Keratinocyte (primary cell): Measurements from ENCODE around the gene SDK1. TPM values are rescaled to one million over a fixed set of nuclear protein-coding genes. Genes with fewer than 3 reads are reported as not detected.

Experiments used
- DNase-seq: peaks from one replicate; pipeline ENCODE4 v3.0.0-alpha.2; 2011; ENCODE audit warnings: low read depth, missing footprints, low spot score
- FAIRE-seq: peaks from 2 replicates; lab custom pipeline; 2011; peaks lifted over from hg19 to GRCh38; lab: Jason Lieb, UNC
- H2AFZ ChIP-seq: 2 replicates; pipeline ENCODE4 v1.6.0; 2012; ENCODE audit warnings: low read length, control low read depth, inconsistent platforms; ENCODE audit not compliant: control insufficient read depth
- H3K27ac ChIP-seq: 2 replicates; pipeline ENCODE4 v1.5.1; 2011; ENCODE audit warnings: low read length; ENCODE audit not compliant: control insufficient read depth, insufficient read depth
- H3K27me3 ChIP-seq: 3 replicates; pipeline ENCODE4 v1.6.0; 2011; ENCODE audit warnings: low read length; ENCODE audit not compliant: control insufficient read depth, insufficient read depth; ENCODE audit errors: extremely low read depth
- H3K36me3 ChIP-seq, 2 experiments: 2 replicates in 1 of 2; 3 replicates in 1 of 2; pipeline ENCODE4 v1.5.1; 2011; ENCODE audit warnings: low read length in 2 of 2, mild to moderate bottlenecking in 1 of 2; ENCODE audit not compliant: control insufficient read depth in 2 of 2, insufficient read depth in 2 of 2; ENCODE audit errors: extremely low read depth in 1 of 2
- H3K4me1 ChIP-seq: 3 replicates; pipeline ENCODE4 v1.5.1; 2011; ENCODE audit warnings: low read length; ENCODE audit not compliant: control insufficient read depth, insufficient read depth; ENCODE audit errors: extremely low read depth
- H3K4me2 ChIP-seq: 3 replicates; pipeline ENCODE4 v1.6.0; 2011; ENCODE audit warnings: low read depth, low read length; ENCODE audit not compliant: control insufficient read depth, insufficient read depth; ENCODE audit errors: extremely low read depth
- H3K4me3 ChIP-seq, 3 experiments: fragments of 200-600 bp in 1 of 3; sonication (generic) in 1 of 3; 2 replicates in 2 of 3; 3 replicates in 1 of 3; pipeline ENCODE4 v1.5.1; 2011 to 2016; ENCODE audit warnings: low read length in 3 of 3, mild to moderate bottlenecking in 3 of 3, control low read depth in 2 of 3, inconsistent platforms in 1 of 3, low read depth in 1 of 3, mixed read lengths in 1 of 3, mixed run types in 1 of 3, moderate library complexity in 1 of 3; ENCODE audit not compliant: control insufficient read depth in 2 of 3, insufficient read depth in 2 of 3; ENCODE audit errors: extremely low read depth in 1 of 3
- H3K79me2 ChIP-seq: 2 replicates; pipeline ENCODE4 v1.6.0; 2012; ENCODE audit warnings: low read length; ENCODE audit not compliant: control insufficient read depth, insufficient read depth
- H3K9ac ChIP-seq: 3 replicates; pipeline ENCODE4 v1.6.0; 2011; ENCODE audit warnings: low read length; ENCODE audit not compliant: control insufficient read depth, insufficient read depth; ENCODE audit errors: extremely low read depth
- H3K9me1 ChIP-seq: 3 replicates; pipeline ENCODE4 v1.6.0; 2011; ENCODE audit warnings: low read length; ENCODE audit not compliant: control insufficient read depth, insufficient read depth; ENCODE audit errors: extremely low read depth
- H3K9me3 ChIP-seq: 2 replicates; pipeline ENCODE4 v1.5.1; 2012; ENCODE audit warnings: low read depth, low read length; ENCODE audit not compliant: control insufficient read depth
- H4K20me1 ChIP-seq: 3 replicates; pipeline ENCODE4 v1.6.0; 2011; ENCODE audit warnings: low read length; ENCODE audit not compliant: control insufficient read depth, insufficient read depth; ENCODE audit errors: extremely low read depth
- CTCF ChIP-seq, 3 experiments: IDR thresholded peaks in 1 of 3; conservative IDR thresholded peaks in 1 of 3; optimal IDR thresholded peaks in 1 of 3; 2 replicates in 2 of 3; 3 replicates in 1 of 3; pipeline versions ENCODE3 to v1.5.1; 2011; ENCODE audit warnings: low read length in 3 of 3, mild to moderate bottlenecking in 3 of 3, moderate library complexity in 2 of 3, control low read depth in 1 of 3, inconsistent platforms in 1 of 3; ENCODE audit not compliant: insufficient read depth in 2 of 3; ENCODE audit errors: extremely low read depth in 1 of 3
- EZH2 ChIP-seq: IDR thresholded peaks from one replicate; pipeline ENCODE4 v1.6.1; 2012; ENCODE audit warnings: inconsistent platforms, mild to moderate bottlenecking, low read length, moderate library complexity
- dilution Hi-C: fragments of 300-500 bp; cut with MboI; formaldehyde crosslinking; loops from one replicate; pipeline ENCODE4 v1.7.0; 2020; ENCODE audit warnings: low sequenced_read_pairs; ENCODE audit not compliant: extremely low pct_ligation_motif_present
- polyA plus RNA-seq, 5 experiments: library from polyadenylated mRNA; depleted of rRNA in 3 of 5; stranded (reverse) in 3 of 5; stranded (forward) in 1 of 5; unstranded in 1 of 5; fragments of >200 nt; gene quantifications; 1 replicate in 1 of 5; 2 replicates in 3 of 5; 3 replicates in 1 of 5; pipeline versions ENCODE4 v1.2.1 to v1.2.3, GENCODE V29; 2011 to 2012; ENCODE audit warnings: missing spikeins in 2 of 5, low read depth in 1 of 5, low replicate concordance in 1 of 5

Gene SDK1
- polyA plus RNA-seq, 1 donor (not counting 4 experiments of a cell fraction or from before 2014, with no cell fraction given) = 0.66 TPM

DNA sequence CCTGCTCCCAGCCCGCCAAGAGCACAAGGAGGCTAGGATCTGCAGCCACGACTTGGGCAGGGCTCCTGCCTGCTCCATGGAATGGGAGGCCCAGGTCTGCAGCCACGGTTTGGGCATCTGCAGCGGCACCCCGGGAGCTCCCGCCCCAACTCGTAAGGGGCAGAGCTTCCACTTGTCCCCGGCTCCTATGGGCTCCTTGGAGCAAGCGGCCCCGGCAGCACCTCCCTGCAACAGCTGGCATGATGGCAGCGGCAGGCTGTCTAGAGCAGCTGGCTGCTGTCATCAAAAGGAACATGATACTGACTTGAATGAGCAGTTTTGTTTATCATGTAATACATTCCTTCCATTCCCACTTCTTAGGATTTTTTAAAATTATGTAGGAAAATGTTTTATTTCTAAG lies 697.0 kb downstream of the SDK1 start:
- FAIRE-seq = no peak
- Histone ChIP-seq H3K9ac (no peak overlapping the region), H4K20me1 (no peaks in the 10 kb centered on the region), H3K4me3 (no peak overlapping the region), H3K4me2 (no peak overlapping the region), H3K27ac (no peak overlapping the region), H3K79me2 (no peaks in the 10 kb centered on the region), H3K9me1 (no peaks in the 10 kb centered on the region), H3K9me3 (no peaks in the 10 kb centered on the region), H2AFZ (no peak overlapping the region), H3K4me1 (no peaks in the 10 kb centered on the region), H3K36me3 (peaks cover 0 to 2% of the 10 kb centered on the region in 2 experiments), H3K27me3 (no peaks in the 10 kb centered on the region)
- TF ChIP-seq CTCF (optimal IDR thresholded peaks at IDR 0.05 in 1 of 3, IDR thresholded peaks at IDR 0.05 in 1 of 3, conservative IDR thresholded peaks at IDR 0.05 in 1 of 3; ENCODE audit: extremely low read depth in 1 of 3, insufficient read depth in 2 of 3, low read length in 3 of 3) (no peak), EZH2 (no peak)
- no peak for DNase-seq
- dilution Hi-C loops = no loop called here

DNA sequence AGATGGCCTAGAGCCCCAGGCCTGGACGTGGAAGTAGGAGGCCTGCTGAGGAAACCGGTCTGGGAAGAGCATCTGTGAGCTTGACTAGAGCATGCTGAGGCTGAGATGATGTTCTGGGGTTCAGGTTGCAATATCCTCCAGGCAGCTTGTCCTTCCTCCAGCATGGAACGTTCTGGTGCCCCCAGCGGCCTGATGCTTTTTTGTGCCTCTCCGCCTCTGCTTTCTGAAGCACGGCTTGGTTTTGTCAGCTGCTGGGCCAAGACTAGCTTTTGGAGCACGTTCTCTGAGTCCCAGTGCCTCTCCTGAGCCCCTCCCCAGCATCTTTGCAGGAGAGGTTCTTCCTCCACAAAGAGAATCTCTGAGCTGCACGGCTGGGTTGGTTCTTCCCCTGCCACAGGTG lies 699.1 kb downstream of the SDK1 start:
- no peaks in the 10 kb centered on the region for H4K20me1 ChIP-seq
- no peak overlapping the region for H3K4me3 ChIP-seq
- H3K27me3 ChIP-seq = no peaks in the 10 kb centered on the region
- TF ChIP-seq CTCF (optimal IDR thresholded peaks at IDR 0.05 in 1 of 3, IDR thresholded peaks at IDR 0.05 in 1 of 3, conservative IDR thresholded peaks at IDR 0.05 in 1 of 3; ENCODE audit: extremely low read depth in 1 of 3, insufficient read depth in 2 of 3, low read length in 3 of 3) (no peak), EZH2 (no peak)
- H3K27ac ChIP-seq = no peak overlapping the region
- dilution Hi-C loops = no loop called here
- no peaks in the 10 kb centered on the region for H3K9me3 ChIP-seq
- no peak overlapping the region for H3K4me2 ChIP-seq
- DNase-seq (no peak), FAIRE-seq (no peak)
- no peak overlapping the region for H2AFZ ChIP-seq
- H3K9ac ChIP-seq = no peak overlapping the region
- no peaks in the 10 kb centered on the region for H3K79me2 ChIP-seq
- peaks cover 3% of the 10 kb centered on the region for H3K4me1 ChIP-seq
- H3K36me3 ChIP-seq = peaks cover 0 to 2% of the 10 kb centered on the region in 2 experiments
- no peaks in the 10 kb centered on the region for H3K9me1 ChIP-seq
